Endometrial microvascular endothelial cells (primary cell): Measurements from ENCODE around the gene LONP2. TPM values are rescaled to one million over a fixed set of nuclear protein-coding genes. Genes with fewer than 3 reads are reported as not detected.
"Not testable (repeated sequence)": the region's sequence is repeated elsewhere in the genome, so short reads cannot be mapped to it uniquely, and the experiment has no call there.

ENCODE experiments used
- in situ Hi-C: cut with HindIII; loops from 2 replicates; pipeline ENCODE4 v1.10.0; 2017; ENCODE audit warnings: low sequenced_read_pairs, low pct_unique_long_range_greater_than_20kb; ENCODE audit errors: inconsistent ontology term
- total RNA-seq: library from RNA; depleted of rRNA; stranded (reverse); fragments of >200 nt; gene quantifications from one replicate; pipeline ENCODE4 v1.2.3, GENCODE V29; 2015; ENCODE audit errors: inconsistent ontology term

LONP2 gene
- total RNA-seq, 1 donor from 2014 or later = 35.2 TPM

DNA sequence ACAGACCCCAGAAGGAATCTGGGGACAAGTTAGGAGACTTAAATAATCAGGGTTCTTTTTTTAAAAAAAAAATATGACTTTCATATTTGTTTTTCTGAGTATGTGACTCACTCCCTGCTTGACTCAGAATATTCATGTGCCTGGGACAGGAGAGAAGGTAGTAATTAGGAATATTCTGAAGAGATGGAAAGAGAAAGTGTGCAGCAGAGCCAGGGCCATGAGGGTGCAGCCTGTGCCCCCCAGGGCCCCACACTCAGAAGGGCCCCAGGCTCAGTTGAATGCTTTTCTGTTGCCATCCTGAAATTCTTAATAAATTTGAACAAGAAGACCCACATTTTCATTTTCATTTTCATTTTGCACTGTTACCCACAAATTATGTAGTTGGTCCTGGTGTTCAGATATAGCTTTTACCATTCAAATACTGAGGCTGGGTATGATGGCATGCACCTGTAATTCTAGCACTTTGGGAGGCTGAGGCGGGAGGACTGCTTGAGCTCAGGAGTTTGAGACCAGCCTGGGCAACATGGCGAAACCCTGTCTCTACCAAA is 11.5 kb upstream of the LONP2 start:
- in situ Hi-C loops = no loop called here

DNA sequence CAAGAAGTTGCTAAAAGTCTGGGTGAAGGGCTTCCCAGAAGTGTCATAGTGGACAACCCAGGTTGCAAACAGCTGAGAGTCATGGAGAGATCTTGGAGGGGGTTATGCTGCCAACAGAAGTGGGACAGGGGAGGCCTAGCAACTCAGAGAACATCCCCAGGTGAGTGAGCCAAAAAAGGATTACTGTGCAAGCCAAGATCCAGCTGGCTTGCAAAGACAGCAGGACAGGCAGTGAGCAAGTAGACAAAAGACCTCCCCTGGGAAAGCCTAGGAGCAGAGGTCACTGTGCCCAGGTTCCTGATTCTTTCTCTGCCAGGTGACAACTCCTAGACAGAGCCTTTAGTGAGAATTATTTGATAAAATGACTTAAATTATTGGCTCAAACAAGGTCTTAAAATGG is 9.5 kb upstream of the LONP2 start:
- in situ Hi-C loops = no loop called here

DNA sequence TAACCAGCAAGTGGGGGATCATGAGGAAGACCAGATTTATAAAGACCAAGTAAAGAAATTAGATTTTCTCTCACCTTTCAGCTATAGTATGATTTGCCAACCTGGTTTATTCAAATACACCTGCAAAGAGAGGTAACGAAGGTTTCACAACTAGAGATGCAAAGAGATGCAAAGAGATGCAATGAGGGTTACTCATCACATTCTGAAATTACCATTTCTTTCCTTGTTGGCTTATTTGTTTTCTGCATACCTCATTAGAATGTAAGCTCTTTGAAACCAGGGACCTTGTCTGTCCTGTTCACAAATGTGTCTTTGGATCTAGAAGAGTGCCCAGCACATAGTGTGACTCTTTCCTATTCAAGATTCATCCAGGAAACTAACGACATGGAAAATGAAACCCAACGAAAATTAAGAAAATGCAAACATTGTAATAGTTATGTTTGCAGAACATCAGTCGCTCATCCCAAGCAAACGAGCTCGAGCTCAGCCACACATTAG is 9.0 kb upstream of the LONP2 start:
- in situ Hi-C loops = no loop called here

DNA sequence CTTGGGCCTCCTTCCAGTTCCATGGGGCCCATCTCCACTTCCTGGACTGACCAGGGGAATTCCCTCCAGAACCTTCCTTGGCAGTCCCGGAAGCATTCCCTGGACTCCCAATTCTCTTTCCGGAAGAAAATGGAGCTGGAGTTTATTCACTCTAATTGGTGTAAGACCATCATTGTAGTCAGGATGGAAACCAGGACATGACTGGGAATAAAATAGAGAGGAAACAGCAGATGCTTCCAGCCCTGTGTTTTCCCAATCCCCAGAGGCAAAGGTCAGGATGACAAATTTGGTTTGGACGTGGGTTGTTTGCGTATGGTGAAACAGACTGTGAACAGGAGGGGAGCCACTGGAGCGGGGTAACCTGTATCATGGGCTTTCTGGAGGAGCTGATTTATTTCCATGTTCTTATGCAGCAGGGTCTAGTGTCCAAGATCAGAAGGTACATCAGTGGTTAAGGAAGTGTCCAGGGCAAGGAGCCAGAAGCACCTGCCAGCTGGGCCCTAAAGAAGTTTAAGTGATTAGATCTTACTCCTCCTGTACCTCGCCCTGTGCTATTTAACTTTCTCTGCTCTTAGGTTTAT is 8.5 kb upstream of the LONP2 start:
- in situ Hi-C loops = no loop called here

DNA sequence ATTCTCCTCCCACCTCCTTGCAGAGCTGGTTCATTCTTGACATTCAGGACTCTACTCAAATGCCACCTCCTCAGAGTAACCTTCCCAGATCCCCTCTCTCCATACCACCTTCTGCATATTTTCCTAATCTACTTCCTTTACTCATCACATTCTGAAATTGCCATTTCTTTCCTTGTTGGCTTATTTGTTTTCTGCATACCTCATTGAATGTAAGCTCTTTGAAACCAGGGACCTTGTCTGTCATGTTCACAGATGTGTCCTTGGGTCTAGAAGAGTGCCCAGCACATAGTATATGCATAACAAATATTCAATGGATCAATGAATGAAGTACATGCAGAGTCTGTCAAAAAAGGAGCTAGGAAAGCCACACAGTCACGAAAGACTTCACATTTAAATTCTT is 7.8 kb upstream of the LONP2 start:
- in situ Hi-C loops = no loop called here

DNA sequence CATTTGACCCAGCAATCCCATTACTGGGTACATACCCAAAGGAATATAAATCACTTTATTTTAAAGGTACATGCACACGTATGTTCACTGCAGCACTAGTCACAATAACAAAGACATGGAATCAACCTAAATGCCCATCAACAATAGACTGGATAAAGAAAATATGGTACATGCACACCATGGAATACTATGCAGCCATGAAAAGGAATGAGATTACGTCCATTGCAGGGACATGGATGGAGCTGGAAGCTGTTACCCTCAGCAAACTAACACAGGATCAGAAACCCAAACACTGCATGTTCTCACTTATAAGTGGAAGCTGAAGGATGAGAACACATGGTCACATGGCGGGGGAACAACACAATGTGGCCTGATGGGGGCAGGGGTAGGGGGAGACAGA is 4.0 kb upstream of the LONP2 start:
- in situ Hi-C loops = not testable (repeated sequence)

DNA sequence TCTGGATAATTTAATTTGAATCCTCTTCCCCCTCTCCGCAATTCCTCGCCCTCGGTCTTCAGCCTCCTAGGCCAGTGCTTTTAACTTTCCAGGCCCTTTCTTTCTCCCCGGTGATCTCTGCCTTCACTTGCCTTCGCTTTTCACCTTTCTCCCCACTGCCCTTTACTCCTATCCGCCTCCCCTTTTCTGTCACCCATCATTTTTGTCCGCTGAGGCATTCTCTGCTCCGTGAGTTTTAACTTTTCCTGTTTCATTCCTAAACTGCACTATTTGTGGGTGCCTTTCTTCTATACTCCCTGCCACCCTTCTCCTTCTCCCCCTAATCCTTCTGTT is 729 bp downstream of the LONP2 start:
- in situ Hi-C loops = no loop called here

DNA sequence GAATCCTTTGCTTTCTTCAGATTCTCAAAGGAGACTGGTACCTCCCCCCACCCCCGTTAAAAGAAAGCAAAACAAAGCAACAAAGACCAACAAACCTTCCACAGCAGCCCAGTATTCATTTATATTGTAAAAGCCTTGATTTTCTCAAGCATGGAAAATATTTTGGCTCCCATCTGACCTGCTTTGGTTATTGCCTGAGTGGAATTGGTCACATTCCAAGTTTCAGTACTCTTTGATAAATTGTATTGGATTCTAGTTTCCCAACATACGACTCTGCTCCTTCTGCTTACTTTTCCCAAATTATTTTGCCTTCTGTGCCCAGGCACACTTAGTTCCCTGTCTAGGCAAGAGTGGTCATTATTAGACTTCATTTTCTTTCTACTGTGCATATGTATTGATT is 2.0 kb downstream of the LONP2 start:
- in situ Hi-C loops = no loop called here

DNA sequence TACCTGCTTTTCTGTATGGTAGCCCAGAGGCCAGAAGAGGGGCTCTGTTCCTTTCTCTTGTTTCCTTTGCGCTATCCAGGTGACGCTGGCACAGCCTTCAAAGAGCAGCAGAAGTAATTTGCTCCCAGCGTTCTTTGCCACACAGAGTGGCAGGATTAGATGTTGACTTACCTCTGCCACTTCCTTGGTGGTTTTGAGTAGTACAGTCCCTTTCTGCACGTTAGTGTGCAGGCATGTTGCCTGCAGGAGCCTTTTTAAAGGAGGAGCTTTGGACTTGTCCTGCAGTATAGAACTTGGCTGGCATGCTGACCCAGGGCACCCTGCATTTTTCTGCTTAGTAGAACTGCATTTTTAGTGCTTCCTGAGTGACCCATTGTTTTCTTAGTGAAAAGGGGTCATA is 3.2 kb downstream of the LONP2 start, which contains the start of gene ABCC11:
TSS of gene ABCC11 (minus strand) at position 229 of the 400 bp plus-strand sequence. CDS start 15,618 bp downstream, outside the sequence.
- in situ Hi-C loops = no loop called here

DNA sequence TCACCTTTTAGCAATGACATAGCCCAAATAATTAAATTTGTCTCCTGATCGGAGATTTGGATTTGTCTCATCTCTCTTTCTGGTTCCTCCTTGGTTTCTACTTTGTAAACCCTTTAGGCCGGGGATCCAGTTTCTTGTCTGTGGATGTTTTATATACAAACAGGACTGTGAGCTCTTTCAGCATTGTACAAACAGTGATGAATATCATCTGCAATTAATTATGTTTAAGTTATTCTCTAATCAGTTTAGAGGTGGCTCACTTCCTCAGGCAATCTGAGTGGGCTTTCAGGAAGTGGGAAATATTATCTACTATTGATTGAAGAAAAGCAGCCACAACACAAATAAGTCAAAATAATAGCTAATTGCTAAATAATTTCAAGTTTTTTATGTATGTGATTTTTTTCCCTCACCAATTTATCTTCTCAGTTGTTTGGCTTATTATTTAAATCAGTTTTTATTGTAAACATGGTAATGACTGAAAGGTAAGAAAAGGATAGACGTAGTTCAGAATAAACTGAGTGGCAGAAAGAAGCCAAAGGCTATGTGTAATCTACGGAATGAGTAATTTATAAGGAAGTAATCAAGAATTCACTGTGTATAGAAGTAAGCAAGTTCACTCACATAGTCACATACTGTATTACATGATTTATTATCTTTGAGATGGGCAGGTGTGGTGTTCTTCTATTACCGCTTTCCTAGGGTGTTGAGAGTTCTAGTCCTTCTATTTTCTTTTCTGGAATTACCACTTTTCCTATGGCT is 6.6 kb downstream of the LONP2 start:
- in situ Hi-C loops = no loop called here

DNA sequence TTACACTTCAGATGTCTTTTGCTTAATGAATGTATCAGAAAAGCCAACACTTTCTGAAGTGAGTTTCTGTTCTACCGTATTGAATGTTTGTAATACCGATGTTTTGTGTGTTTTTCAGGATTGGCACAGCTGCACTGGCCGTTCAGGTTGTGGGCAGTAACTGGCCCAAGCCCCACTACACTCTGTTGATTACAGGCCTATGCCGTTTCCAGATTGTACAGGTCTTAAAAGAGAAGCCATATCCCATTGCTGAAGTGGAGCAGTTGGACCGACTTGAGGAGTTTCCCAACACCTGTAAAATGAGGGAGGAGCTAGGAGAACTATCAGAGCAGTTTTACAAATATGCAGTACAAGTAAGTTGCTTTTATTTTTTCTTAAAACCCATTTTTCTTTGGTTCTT is 7.9 kb downstream of the LONP2 start:
- in situ Hi-C loops = no loop called here

DNA sequence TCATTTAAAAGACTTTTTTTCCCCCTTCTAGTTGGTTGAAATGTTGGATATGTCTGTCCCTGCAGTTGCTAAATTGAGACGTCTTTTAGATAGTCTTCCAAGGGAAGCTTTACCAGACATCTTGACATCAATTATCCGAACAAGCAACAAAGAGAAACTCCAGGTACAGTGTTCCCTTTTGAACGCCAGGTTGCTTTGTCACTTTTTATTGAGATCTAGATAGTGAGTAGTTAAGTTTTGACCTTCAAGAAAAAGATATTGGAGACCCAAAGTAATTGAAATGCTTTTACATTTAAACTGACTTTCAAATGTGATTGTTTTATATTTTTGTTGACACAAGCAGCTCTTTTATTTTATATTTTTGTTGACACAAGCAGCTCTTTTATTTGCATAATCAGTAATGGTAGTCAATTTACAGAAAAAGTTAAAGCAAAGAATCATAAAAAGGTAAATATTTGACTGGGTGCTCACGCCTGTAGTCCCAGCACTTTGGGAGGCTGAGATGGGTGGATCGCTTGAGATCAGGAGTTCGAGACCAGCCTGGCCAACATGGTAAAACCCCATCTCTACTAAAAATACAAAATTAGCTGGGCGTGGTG is 12.6 kb downstream of the LONP2 start:
- in situ Hi-C loops = no loop called here

DNA sequence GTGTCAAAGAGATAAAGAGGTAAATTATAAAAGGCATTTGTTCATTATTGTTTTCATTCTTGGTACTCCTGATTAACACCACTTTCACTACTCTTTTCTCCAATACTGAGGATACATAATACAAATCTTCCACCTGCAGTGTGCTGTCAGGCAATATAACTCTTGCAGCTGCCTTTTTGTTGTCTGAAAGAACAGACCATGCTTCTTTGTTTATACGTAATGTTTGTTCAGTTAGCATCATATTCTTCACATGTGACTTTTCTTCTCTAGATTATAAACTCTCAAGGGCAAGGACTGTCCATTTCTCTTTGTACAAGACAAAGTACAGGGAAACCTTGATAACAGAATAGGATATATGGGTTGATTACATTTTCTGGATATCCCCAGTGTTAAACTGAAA is 17.5 kb downstream of the LONP2 start:
- in situ Hi-C loops = no loop called here

DNA sequence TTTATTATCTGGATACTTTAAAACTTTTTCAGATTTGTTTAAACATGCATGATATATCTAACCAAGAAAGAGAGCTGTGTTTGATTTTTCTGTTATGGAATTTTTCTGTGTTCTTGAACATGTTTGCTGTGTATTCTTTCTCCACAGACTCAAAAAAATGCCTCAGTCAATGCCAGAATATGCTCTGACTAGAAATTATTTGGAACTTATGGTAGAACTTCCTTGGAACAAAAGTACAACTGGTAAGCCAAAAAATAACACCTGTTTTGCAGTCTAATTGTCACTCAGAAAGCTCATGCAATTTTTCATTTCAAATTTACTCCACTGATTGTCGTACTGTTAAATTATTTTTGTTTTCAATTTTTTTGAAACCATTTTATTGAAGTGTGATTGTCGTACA is 18.5 kb downstream of the LONP2 start:
- in situ Hi-C loops = no loop called here

DNA sequence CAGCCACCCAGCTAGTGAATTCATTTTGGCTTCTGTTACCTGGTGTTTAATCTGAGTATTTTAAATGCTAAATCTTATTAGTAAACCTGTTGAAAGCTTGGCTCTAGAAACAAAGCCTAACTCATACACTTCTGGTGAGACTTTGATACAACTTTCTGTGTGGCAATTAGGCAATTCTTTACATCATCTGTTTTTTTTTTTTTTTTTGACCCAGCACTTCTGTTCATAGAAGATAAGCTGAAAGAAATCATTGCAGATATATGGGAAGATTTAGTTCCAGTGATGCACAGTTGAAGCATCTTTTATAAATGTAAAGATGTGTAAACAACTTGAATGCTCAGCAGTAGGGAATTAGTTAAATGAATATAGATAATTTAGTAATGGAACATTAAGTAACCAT is 24.9 kb downstream of the LONP2 start:
- in situ Hi-C loops = no loop called here

DNA sequence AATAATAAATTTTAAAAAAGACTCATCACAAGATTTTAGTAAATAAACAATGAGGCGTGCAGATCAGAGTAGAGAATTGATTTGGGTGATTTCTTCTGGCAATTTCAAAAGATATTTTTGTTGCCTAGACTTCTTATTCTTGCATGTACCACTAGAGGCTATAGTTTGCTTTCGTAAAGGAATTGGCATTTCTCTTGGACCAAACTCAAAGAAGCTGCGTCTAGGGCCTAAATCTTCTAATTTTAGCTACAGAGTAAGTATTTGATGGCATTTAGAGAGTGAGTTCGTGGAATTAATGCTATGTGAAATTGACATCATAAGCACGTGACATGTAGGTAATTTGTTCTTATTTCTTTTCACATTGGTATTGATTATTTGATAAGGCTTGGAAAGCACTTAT is 27.6 kb downstream of the LONP2 start:
- in situ Hi-C loops = no loop called here

DNA sequence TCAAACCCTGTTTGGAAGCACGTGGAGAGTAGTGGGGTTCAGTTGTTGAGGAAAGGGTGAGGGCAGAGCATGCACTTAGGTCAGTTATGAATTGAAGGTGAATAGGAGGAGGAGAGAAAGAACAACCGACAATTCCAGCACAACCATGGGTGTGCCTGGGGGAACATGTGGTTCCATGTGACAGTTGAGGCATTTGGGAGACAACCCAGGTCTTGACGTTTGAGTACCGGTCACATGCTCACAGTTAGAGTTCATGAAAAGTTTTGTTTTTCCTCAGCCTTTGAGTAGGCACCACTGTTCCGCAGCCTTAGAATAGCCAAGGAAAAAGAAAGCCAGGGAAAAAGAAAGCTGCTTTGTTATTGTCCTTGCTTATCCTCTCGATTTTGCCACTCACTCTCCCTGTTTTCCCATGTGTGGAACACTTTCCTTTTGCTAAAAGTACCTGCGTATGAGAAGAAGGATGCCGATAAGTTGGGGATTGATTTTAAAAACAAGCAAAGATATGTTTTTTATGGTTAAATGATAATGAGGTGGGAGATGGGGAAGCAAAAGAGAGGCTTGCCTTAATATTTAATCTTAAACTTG is 28.8 kb downstream of the LONP2 start:
- in situ Hi-C loops = no loop called here

DNA sequence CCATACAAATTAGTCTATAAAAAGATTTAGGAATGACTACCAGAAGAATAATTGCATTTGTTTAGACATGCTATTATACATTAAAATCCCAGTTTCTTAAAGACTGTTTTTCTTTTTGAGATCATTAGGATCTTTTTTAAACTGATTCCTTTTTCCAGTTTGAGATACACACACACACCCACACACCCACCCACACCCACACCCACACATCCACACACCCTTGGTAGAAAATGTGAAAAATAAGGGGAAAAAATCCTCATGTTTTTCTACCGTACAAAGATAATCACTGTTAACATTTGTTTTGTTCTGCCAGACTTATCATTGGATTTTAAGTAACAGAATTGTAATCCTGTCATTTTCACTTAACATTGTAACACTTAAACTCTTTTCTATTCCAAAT is 30.4 kb downstream of the LONP2 start:
- in situ Hi-C loops = no loop called here

DNA sequence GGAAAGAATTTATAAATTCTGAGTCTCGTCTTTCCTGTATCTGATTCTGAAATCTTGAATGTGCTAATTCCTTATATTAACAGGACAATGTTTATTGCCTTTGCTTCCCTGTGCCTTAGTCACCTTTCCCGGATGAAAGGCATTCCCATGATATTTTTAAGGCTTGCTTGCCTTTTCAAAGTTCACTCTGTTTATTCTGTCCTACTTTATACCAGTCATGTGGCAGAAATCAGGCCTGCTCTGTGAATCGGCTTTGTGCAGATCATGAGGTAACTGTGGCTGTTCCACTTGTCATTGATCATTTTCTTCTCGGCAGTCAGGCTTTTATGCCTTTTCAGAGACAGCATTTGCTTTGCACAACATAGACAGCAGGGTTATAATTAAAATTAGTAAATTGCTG is 32.0 kb downstream of the LONP2 start:
- in situ Hi-C loops = no loop called here

DNA sequence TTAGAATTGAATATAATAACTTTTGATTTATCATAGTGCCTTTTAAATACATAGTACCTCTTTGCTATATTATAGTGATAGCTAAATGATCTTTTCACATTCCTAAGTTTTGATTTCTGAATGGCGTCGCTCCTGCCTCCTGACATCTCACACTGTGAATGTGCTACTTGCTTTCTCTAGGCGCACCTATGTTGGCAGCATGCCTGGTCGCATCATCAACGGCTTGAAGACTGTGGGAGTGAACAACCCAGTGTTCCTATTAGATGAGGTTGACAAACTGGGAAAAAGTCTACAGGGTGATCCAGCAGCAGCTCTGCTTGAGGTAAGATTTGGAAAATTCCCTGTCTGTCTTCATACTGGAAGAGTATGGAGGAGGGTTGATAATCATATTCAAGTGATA is 33.1 kb downstream of the LONP2 start:
- in situ Hi-C loops = no loop called here
